Activated T-helper 1 cell treated with anti-CD3 and anti-CD28 coated beads, Interleukin-2, amount 50 U/mL, for 16 hours (primary cell): ENCODE results near the gene ITPA.

Experiments
- DNase-seq, 2 donors: peaks; one replicate each; pipeline ENCODE4 v3.0.0-alpha.2; 2020; ENCODE audit warnings: low read depth in 1 of 2, low spot score in 1 of 2

ITPA gene

GRCh38 chr20:3227506-3227905 lies 18.2 kb downstream of the ITPA start:
- DNase-seq, result no peak

- no peak for DNase-seq
Measured at GRCh38 chr20:3227936-3228749, 18.8 kb downstream of the ITPA start.

- DNase-seq, result no peak
Measured at GRCh38 chr20:3228750-3229032, 19.4 kb downstream of the ITPA start.

- DNase-seq, result no peak
Measured at GRCh38 chr20:3229158-3229557, 19.9 kb downstream of the ITPA start.

- no peak for DNase-seq
Measured at GRCh38 chr20:3229798-3230197, 20.5 kb downstream of the ITPA start.

- no peak for DNase-seq
Measured at GRCh38 chr20:3231116-3231515, 21.8 kb downstream of the ITPA start.

- DNase-seq, result no peak
Measured at GRCh38 chr20:3231889-3232588, 22.7 kb downstream of the ITPA start.

GRCh38 chr20:3233131-3233990 lies 24.1 kb downstream of the ITPA start:
- no peak for DNase-seq

GRCh38 chr20:3233991-3234498 lies 24.7 kb downstream of the ITPA start:
- DNase-seq, result no peak

DNA sequence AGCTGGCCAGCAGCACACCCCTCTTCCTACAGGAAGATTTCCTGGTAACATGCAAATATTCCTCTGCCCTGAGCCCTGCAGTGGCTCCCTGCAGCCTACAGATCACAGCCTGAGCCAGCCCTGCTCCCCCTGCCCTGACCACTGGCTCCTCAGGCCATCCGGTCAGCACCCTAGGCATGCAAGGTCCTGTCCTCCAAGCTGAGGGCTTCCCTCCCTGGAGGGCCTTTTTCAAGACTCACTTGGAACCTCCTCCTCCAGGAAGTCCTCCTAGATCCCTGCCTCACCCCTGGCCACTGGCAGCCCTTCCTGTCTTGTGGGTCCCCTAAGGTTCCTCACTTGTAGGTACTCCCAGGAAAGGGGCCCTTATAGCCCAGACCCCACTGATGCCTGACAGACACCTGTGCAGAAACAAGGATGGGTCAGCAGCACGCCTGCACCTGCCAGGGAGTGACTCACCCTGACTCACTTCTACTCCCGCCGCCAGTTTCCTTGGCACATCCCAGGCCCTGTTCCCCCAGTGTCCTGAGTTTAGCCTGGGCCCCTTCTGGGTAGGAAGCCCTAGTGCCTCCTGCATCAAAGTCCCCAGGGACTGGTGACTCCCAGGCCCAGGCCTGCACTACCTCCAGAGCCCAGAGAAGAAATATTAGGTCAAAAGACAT lies 26.5 kb downstream of the ITPA start:
- no peak for DNase-seq

- DNase-seq, result no peak
Measured at GRCh38 chr20:3237011-3237957, 28.0 kb downstream of the ITPA start.

DNA sequence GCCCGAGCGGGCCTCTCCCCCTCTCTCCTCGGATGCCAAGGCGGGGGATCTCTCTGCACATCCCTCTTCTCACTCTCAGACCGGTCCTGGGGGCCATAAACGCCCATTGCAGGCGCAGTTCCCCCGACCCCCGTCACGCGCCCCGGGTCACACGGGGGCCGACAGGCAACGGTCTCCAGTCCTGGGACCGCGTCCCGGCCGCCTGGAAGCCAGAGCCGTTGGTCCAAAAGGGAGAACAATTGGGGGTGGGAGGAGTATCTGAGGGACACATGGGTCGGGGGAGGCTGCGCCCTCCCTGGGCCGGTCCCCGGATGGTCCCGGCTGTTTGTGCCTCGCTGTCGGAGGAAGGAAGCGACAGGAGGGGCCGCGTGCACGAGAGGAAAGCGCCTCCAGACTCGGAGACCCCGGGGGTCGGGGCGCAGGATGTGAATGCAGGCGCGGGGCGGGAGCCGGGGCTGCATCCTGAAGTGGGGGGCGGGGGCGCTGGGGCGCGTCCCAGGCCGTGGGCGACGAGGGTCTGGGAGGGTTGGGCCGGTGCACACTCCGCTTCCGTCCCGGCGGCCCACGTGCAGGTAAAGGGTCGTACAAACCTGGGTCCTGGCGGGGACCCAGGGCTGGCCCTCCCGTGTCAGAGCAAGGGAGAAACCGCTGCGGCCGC lies 28.8 kb downstream of the ITPA start:
- no peak for DNase-seq

DNA sequence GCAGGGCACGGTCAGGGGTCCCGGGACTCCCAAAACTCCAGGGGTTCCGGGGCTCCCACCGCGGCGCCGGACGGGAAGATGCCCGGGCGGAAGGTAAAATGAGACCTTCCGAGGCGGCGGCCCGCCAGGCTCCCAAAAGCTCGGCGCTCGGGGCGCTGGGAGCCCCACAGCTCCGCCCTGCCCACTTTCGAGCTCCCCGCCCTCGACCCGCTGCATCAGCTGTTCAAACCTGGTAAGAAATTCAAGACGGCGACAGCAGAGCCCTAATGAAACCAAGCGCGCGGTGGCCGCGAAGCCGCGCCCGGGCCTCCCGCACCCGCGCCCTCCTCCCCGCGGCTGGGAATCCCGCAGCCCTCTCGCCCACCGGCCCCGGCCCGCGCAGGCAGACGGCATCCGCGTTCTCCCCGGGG lies 29.3 kb downstream of the ITPA start:
- DNase-seq, result peak in 1 of 2 donors; percentile 22

DNA sequence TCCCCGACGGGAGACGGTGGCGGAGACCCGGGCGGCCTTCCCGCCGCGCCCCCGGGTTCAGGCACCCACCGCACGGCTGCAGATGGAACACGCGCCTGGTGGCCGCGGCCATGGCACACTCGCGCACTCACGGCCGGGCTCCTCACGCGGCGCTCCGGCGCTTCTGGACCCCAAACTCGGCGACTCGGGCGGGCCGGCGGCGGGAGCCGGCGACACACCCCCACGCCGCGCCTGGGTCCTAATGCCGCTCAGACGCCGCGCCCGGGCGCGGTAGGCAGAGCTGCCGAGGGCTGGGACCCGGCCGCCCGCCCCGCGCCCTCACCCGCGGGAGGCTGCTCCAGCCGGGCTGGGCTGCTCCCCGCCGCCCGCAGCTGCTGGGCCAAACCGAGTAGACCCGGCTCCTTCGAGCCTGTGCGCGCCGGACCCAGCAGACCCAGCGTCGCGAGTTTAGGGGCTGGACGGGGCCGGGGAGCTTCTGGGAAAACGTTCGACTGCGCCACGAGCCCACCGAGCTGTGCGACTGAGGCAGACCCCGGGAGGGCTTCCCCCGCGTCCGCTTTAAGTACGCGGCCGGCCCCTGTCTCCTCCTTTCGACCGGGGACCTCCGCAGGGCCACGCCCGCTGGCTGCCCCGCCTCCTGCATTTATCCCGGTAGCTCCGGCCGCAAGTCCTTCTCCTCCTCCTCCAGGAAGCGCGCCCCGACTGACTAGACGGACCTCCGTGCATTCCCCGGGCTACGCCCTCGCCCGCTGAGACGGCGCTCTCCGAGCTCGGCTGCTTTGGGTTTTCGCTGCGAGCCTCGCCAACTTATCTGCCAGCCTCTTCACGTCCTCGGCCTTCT lies 29.9 kb downstream of the ITPA start, which contains the start of gene SLC4A11:
Gene SLC4A11 (minus strand): TSS at position 165 of the 841 bp plus-strand sequence. CDS start 53 bp downstream, at position 112.
- no peak for DNase-seq

GRCh38 chr20:3239867-3240775 lies 30.8 kb downstream of the ITPA start:
- DNase-seq, result no peak

DNA sequence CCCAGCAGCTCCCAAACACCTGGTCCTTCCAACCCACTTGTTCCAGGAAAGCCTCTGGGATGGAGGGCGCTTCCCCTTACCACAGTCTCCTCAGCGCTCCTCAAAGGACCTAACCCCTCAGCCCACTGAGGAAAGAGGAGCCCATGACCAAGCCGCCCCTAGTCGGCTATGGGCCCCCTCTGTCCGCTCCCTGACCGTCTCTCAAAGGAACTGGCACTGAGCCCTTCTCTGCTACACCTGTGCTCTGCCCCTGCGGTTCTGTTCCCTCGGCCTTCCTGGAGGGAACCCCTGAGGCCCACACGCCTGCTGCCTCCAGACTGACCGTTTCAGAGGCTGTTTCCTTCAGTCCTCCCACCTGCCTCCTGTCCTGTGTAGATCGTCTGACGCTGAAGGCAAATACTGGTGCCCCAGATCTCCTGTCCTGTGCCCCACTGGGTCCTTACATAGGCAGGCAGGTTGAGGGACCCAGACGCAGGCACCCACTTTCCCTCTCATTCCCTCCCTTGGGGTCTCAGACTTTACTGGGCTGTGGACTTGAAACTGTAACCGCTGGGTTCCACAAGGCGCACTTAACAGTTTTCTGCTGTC lies 31.6 kb downstream of the ITPA start:
- DNase-seq, result no peak

DNA sequence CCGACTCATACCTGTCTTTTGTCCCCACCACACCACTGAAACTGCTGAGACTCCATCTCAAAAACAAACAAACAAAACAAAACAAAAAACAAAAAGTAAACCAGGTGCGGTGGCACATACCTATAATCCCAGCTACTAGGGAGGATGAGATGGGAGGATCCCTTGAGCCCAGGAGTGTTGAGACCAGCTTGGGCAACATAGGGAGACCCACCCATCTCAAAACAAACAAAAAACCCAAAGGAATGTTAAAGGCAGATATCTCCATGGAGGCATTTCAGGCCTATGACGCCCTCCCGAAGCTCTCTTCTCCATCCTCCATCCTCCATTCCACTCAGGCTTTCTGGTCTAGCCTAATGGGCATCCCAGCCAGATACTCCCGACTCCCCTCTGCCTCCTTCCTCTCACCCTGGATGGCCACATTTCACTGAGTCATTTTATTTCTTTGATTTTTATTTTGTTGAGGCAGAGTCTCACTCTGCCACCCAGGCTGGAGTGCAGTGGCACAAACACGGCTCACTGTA lies 32.9 kb downstream of the ITPA start:
- no peak for DNase-seq
